HAP-1 (cell line): Measurements from ENCODE around the gene RSPH4A.

Source experiments
- DNase-seq, 2 experiments: peaks; one replicate each; pipeline ENCODE4 v3.0.0-alpha.2; 2016 to 2020; ENCODE audit warnings: low spot score in 2 of 2
- H3K27me3 ChIP-seq: fragments of 250-450 bp; sonication (Bioruptor Pico); 2 replicates; pipeline ENCODE4 v1.5.1; 2020; ENCODE audit warnings: low read depth, mild to moderate bottlenecking, moderate library complexity
- H3K36me3 ChIP-seq: fragments of 250-450 bp; sonication (Bioruptor Pico); replicated peaks from 2 replicates; pipeline ENCODE4 v1.5.1; 2020; ENCODE audit warnings: mild to moderate bottlenecking
- H3K4me1 ChIP-seq: fragments of 250-450 bp; sonication (Bioruptor Pico); 2 replicates; pipeline ENCODE4 v1.5.1; 2020; ENCODE audit warnings: mild to moderate bottlenecking
- H3K4me3 ChIP-seq: fragments of 250-450 bp; sonication (Bioruptor Pico); 2 replicates; pipeline ENCODE4 v1.5.1; 2020; ENCODE audit warnings: mild to moderate bottlenecking, moderate library complexity
- H3K9me3 ChIP-seq: fragments of 250-450 bp; sonication (Bioruptor Pico); 2 replicates; pipeline ENCODE4 v1.5.1; 2020; ENCODE audit warnings: mild to moderate bottlenecking, moderate library complexity
- in situ Hi-C: fragments of 300-500 bp; cut with MboI; formaldehyde crosslinking; loops from 3 replicates; pipeline ENCODE4 v1.14.3; 2020; ENCODE audit warnings: low sequenced_read_pairs, inconsistent platforms, mixed read lengths

RSPH4A gene

DNA sequence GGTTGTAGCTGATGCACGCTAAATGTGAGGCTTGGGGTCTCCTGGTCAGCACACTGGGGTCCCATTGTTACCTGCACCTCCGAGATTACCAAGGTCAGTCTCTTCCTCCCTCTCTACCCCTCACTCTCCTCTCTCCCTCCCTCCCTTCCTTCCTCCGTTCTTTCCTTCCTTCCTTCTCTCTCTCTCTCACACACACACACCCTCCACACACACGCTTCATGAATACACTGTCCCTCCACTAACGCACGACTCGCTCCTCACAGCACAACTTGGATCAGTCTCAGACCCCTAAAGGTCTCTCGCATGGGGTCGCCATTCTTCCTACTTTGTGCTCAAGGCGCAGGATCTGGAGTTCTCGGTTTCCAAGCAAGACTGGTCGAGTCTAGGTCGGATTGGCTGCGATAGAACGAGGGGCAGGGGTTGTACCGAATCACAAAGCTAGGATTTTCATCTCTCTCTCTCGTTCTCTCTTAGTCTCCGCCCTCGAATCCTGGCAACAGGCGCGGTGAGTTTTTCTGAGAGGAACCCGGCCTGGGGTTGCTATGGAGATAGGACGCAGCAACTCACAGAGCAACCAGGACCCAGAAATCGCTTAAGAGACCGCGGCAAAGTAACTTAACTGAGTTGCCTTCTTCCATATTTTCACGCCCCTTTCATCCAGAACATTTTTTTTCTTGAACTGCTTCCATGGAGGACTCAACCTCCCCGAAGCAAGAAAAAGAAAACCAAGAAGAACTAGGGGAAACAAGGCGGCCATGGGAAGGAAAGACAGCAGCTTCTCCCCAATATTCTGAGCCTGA lies at the start of gene RSPH4A:
RSPH4A (plus strand) TSS at position 543 of the 800 bp plus-strand sequence; CDS start at position 688, 145 bp downstream.
- peaks cover 6% of the 10 kb centered on the region for H3K4me1 ChIP-seq
- in situ Hi-C loops = no loop called here
- no peaks in the 10 kb centered on the region for H3K27me3 ChIP-seq
- H3K9me3 ChIP-seq = no peaks in the 10 kb centered on the region
- H3K4me3 ChIP-seq = peak within 1 kb of the TSS; percentile 38
- peak; percentile 94 to 96 for DNase-seq
- no peaks in the 10 kb centered on the region for H3K36me3 ChIP-seq

DNA sequence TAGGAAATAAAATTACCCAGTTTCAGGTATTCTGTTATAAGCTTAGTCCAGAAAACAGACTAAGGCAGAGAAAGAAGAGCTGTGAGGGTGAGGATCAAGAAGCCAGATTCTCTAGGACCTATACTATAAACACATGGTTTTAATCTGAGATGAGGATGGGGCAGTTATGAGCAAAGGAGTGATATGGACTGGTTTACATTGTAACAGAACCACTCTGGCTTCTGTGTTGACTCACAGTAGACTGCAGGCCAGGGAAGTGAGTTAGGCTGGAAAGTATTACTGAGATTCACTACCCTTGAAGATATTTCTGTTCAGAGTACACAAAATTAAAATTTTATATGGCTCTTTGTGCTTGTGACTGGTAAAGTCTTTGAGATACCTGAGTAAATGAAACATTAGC lies 48.2 kb upstream of the RSPH4A start:
- Histone ChIP-seq H3K36me3 (peaks cover 3% of the 10 kb centered on the region; the same call in 1 of the 2 replicates), H3K27me3 (peaks cover 6% of the 10 kb centered on the region; the same call in 1 of the 2 replicates), H3K4me3 (no peak overlapping the region), H3K4me1 (peaks cover 13% of the 10 kb centered on the region), H3K9me3 (no peaks in the 10 kb centered on the region)
- in situ Hi-C loops = loop anchor here (10.0 kb wide), 1 partner anchor 293 kb away; the partner anchor contains the start of gene TSPYL1
- DNase-seq = no peak

DNA sequence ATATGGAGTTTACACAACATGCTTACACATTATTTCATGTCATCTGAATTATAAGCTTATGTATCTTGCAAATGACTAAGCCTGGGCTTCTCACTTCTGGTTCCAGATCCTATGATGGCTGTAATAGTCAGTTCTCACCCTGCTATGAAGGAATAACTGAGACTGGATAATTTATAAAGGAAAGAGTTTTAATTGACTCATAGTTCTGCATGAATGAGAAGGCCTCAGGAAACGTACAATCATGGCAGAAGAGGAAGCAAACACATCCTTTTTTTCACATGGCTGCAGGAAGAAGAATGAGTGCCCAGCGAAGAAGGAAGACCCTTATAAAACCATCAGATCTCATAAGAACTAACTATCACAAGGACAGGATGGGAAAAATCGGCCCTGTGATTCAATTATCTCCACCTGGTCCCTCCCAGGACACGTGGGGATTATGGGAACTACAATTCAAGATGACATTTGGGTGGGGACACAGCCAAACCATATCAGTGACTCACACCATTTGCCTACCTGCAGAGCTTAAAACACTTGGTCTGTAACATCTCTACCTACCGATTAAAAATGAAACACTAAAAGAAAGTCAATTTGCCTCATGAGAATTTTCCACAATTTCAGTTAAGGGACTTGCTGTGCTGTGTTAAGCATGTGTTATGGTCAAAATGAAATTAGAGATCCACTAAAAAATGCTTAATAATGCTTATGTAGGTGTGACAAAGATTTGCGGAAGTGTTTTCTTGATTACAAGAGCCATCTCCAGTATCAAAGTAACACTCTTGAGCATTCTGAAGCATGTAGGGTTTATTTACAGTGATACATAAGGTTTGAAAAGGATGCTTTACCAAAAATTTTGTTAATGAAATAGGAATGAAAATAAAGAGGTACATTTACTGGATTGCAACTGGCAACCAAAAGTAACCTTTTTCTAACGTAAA lies 47.2 kb upstream of the RSPH4A start:
- no peak for DNase-seq
- no peak overlapping the region for H3K4me3 ChIP-seq

DNA sequence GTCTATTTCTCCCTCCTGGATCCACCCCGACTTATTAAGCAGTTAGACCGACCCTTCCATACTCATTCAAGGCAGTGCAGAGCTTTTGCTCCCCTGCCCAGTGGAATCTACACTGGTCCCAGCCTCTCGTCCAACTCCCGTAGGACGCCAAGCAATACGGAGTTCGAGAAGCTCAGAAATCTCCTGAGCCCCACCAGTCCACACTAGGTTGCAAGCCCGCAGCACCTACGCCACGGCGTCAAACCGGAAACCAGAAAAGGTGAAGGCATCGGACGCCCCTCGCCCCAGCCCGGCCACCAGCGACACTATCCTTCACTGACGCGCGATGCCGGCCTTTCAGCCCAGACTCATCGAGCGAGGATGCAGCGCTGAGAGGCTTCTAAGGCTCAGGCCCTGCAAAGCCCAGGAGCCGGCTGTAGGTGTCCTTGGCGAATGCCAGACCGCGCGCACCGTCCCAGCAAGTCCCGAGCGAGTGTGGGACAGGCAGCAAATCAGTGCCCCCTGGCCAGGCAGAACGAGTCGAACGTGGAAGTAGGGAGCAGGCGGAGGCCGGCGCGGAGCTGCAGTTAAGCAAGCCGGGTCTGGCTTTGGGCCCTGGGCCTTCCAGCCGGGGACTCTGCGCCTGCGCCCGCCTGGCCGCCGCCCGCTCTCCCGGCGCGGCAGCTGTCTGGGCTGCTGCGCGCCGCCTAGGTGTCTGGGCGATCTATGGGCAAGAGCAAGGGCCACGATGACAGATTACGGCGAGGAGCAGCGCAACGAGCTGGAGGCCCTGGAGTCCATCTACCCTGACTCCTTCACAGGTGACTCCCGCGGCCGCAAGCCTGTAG lies 45.2 kb upstream of the RSPH4A start, which contains the start of gene RWDD1:
RWDD1 (plus strand) TSS at position 649 of the 827 bp plus-strand sequence; CDS start at position 728, 79 bp downstream.
- H3K9me3 ChIP-seq = no peaks in the 10 kb centered on the region
- H3K27me3 ChIP-seq = no peaks in the 10 kb centered on the region
- peaks cover 25% of the 10 kb centered on the region for H3K4me1 ChIP-seq
- DNase-seq = peak; percentile 97 to 99
- H3K36me3 ChIP-seq = peaks cover 10% of the 10 kb centered on the region; the same call in 1 of the 2 replicates
- H3K4me3 ChIP-seq = peak within 1 kb of the TSS; percentile 78
- in situ Hi-C loops = no loop called here

More for the DNA sequence above, 47.2 kb upstream of the RSPH4A start:
- Histone ChIP-seq H3K27me3 (no peaks in the 10 kb centered on the region; the same call in 1 of the 2 replicates), H3K9me3 (no peaks in the 10 kb centered on the region), H3K4me1 (peaks cover 21% of the 10 kb centered on the region), H3K36me3 (peaks cover 6% of the 10 kb centered on the region; the same call in 1 of the 2 replicates)
- in situ Hi-C loops = loop anchor here (10.0 kb wide), 1 partner anchor 294 kb away; the partner anchor contains the start of gene TSPYL1

DNA sequence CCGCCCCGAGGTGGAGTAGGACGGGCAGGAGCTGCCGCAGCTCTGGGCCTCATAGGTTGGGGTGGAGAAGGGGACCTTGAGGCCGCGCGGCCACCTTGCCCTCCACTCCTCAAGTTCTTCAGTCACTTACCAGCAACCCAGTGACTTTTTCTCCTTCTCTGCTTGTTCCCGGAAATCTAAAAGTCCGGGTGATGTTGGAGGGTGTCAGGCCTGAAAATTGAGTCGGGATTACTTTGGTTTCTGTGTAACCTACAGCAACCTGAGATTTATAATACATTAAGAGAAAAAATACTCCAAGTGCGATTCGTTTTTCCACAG lies 44.6 kb upstream of the RSPH4A start:
- Histone ChIP-seq H3K9me3 (no peaks in the 10 kb centered on the region), H3K4me1 (peaks cover 25% of the 10 kb centered on the region), H3K27me3 (no peaks in the 10 kb centered on the region), H3K36me3 (peaks cover 14% of the 10 kb centered on the region; the same call in 1 of the 2 replicates), H3K4me3 (peak overlapping the region; percentile 78)
- in situ Hi-C loops = no loop called here
- no peak for DNase-seq

DNA sequence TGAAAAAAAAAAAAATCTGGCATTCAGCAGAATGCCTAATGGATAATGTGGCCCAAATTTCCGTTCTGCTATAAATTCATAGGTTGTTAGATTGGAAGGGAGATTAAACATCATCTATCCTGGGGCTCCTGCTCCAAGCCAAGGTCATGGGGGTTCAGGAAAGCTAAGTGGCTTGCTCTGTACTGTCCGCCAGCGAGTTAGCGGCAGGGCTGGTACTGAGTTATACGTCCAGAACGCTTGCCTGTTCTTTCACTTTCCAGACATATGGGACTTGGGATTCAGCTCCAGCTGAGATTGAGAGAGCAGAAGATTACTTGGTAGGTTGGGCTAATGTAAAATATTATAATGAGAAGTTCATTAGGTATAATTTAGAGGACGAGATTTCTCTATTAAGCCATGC lies 44.1 kb upstream of the RSPH4A start:
- Histone ChIP-seq H3K36me3 (peaks cover 18% of the 10 kb centered on the region), H3K27me3 (no peaks in the 10 kb centered on the region), H3K4me1 (peaks cover 25% of the 10 kb centered on the region), H3K9me3 (no peaks in the 10 kb centered on the region), H3K4me3 (peak overlapping the region; percentile 78)
- DNase-seq = peak; percentile 22 to 32
- in situ Hi-C loops = no loop called here

DNA sequence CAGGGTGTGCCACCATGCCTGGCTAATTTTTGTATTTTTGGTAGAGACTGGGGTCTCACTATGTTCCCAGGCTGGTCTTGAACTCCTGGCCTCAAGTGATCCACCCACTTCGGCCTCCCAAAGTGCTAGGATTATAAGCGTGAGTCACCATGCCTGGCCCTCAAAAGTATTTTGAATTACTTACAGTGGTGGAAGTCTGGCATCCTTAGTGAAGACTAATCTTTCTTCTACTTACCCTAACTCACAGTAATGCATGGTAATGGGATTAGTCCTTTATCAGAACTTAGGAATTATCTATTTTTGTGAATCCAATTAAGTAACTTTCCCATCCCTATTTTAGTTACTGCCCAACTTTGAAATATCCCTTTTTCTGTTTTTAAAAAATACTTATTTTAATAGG lies 41.1 kb upstream of the RSPH4A start:
- H3K4me3 ChIP-seq = no peak overlapping the region
- in situ Hi-C loops = no loop called here
- H3K4me1 ChIP-seq = peaks cover 24% of the 10 kb centered on the region
- DNase-seq = no peak
- no peaks in the 10 kb centered on the region for H3K9me3 ChIP-seq
- peaks cover 20% of the 10 kb centered on the region for H3K36me3 ChIP-seq
- no peaks in the 10 kb centered on the region for H3K27me3 ChIP-seq

DNA sequence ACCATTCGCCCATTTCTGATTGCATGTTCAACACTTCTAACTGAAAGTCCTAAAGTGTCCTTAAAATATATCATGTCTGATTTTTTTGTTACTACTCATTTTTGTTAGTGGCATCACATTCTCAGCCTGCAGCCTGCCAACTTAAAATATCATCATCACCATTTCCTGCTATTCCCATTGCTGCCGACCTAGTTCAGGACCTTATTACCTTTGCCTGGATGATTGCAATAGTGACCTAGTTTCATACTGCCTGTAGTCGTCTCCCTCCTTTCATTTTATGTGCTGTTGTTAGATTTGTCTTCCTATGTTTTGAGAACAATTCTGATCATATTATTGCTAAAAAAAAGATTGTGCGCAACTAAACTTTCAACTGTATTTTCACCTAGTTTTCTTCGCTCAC lies 38.8 kb upstream of the RSPH4A start:
- DNase-seq = no peak
- H3K4me1 ChIP-seq = peaks cover 22% of the 10 kb centered on the region
- peaks cover 26% of the 10 kb centered on the region for H3K36me3 ChIP-seq
- H3K4me3 ChIP-seq = no peak overlapping the region
- no peaks in the 10 kb centered on the region for H3K9me3 ChIP-seq
- H3K27me3 ChIP-seq = no peaks in the 10 kb centered on the region
- in situ Hi-C loops = no loop called here

DNA sequence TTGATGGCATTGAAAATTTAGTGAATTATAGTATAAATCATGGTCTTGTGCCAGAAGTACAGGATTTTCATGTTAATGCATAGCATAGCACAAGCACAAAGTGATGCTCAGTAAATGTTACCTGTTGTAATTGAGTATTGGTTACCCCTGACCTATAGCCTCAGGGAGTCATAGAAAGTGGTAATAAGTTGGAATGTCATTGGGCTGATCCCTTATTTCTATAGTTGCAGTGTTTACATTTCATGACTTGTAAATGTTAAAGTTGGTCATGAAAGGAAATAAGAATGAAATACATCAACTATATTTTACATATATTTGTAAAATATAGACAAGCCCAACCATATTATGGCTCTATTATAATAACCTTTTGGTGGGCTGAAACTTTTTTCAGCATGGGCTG lies 37.9 kb upstream of the RSPH4A start:
- Histone ChIP-seq H3K9me3 (no peaks in the 10 kb centered on the region), H3K4me3 (no peak overlapping the region), H3K36me3 (peaks cover 26% of the 10 kb centered on the region), H3K27me3 (no peaks in the 10 kb centered on the region), H3K4me1 (peaks cover 13% of the 10 kb centered on the region)
- in situ Hi-C loops = no loop called here
- no peak for DNase-seq

DNA sequence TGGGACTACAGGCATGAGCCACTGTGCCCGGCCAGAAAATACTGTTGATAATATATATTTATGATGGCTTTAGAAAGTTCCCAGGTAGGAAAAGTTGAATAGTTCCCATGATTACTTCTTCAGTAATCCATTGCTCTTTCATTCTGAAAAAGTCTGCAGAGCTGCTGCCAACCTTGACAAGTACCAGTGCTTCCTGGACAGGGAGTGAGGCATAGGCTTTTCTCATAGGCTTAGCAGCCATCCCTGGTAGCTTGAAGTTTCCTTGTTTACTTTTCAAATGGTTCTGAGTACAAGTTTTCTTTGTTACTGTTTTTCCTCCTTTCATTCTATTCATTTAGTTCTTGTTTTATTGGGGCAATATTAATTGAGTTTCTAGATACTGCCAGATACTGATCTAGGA lies 37.1 kb upstream of the RSPH4A start:
- Histone ChIP-seq H3K9me3 (no peaks in the 10 kb centered on the region), H3K36me3 (peaks cover 23% of the 10 kb centered on the region), H3K4me1 (peaks cover 7% of the 10 kb centered on the region), H3K4me3 (no peak overlapping the region), H3K27me3 (no peaks in the 10 kb centered on the region)
- in situ Hi-C loops = no loop called here
- DNase-seq = no peak

DNA sequence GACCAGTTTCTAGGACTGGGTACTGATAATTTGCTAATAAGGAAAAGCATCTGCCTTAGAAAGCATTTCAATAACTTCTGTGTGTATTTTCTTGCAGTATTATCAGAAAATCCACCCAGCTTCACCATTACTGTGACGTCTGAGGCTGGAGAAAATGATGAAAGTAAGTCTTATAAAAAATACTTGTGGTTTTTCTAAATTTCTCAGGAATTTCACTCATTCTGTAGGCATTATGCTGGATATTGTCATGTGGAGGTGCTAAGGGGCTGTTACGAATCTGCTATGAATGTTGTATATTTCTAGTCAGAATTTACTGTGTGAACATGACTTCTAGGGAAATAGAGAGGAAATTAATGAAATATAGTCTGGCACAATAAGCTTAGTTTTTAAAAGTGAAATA lies 36.1 kb upstream of the RSPH4A start:
- no peak for DNase-seq
- Histone ChIP-seq H3K27me3 (no peaks in the 10 kb centered on the region), H3K4me1 (peaks cover 4% of the 10 kb centered on the region; the same call in 1 of the 2 replicates), H3K36me3 (peaks cover 26% of the 10 kb centered on the region), H3K4me3 (no peak overlapping the region), H3K9me3 (no peaks in the 10 kb centered on the region)
- in situ Hi-C loops = no loop called here

DNA sequence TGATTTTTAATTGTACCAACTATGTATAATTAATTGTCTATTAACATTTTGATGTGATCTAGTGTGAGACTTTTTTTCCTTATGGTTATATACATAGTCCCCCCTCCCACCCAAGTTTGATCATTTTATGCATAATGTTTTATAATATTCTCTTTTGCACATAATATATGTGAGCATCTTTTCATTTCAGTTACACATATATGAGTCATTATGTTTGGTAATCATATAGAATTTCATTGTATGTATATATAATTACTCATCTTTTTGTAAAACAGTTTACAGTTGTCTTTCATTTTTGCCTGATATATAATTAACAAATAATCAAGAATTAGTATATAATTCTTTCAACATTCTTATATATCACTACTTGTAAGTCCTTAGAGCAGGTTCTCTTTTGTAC lies 30.0 kb upstream of the RSPH4A start:
- DNase-seq = no peak
- H3K27me3 ChIP-seq = no peaks in the 10 kb centered on the region
- in situ Hi-C loops = no loop called here
- H3K4me3 ChIP-seq = no peak overlapping the region
- peaks cover 35% of the 10 kb centered on the region for H3K36me3 ChIP-seq
- no peaks in the 10 kb centered on the region for H3K4me1 ChIP-seq
- no peaks in the 10 kb centered on the region for H3K9me3 ChIP-seq

DNA sequence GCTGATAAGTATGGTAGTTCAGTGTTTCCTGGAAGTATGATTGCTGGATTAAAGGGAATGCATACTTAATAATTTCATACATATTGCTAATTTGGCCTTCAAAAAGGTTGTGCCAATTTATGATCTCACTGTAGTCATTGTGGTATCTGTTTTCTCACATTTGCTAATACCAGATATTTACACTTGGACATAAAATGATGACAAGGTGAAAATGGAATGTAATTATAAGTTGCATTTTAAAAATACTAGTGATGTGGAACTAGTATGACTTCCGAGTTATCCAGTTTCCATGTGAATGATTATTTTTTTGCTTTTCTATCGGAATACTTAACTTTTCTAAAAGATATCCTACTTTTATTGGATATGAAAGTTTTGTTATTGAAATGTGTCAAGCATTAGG lies 29.5 kb upstream of the RSPH4A start:
- H3K27me3 ChIP-seq = no peaks in the 10 kb centered on the region
- H3K9me3 ChIP-seq = no peaks in the 10 kb centered on the region
- H3K36me3 ChIP-seq = peaks cover 38% of the 10 kb centered on the region
- H3K4me3 ChIP-seq = no peak overlapping the region
- DNase-seq = no peak
- H3K4me1 ChIP-seq = no peaks in the 10 kb centered on the region
- in situ Hi-C loops = no loop called here
